HG03045 (cell line): ENCODE data around the gene DACH2.
"Not testable (repeated sequence)": the region's sequence is repeated elsewhere in the genome, so short reads cannot be mapped to it uniquely, and the experiment has no call there.

Experiments used
- ATAC-seq: cut with Tn5 transposase; IDR thresholded peaks from one replicate; pipeline ENCODE4 v1.9.1; 2021; ENCODE audit warnings: mild to moderate bottlenecking, moderate library complexity; ENCODE audit not compliant: unreplicated experiment

DACH2 gene

GRCh38 chrX:86148024-86148511, at the start of gene DACH2:
Gene DACH2 (plus strand): TSS chrX:86148451.
- peak; percentile 98 for ATAC-seq

GRCh38 chrX:86102341-86102740, 45.9 kb upstream of the DACH2 start:
- ATAC-seq = no peak

GRCh38 chrX:86103061-86103460, 45.2 kb upstream of the DACH2 start:
- no peak for ATAC-seq

GRCh38 chrX:86104526-86104925, 43.7 kb upstream of the DACH2 start:
- ATAC-seq = no peak

- ATAC-seq = no peak
These were observed 26.3 kb upstream of the DACH2 start for GRCh38 chrX:86121916-86122315.

- ATAC-seq = no peak
These were observed 14.5 kb upstream of the DACH2 start for GRCh38 chrX:86133761-86134160.

- ATAC-seq = no peak
These were observed 11.2 kb upstream of the DACH2 start for GRCh38 chrX:86137071-86137470.

- no peak for ATAC-seq
These were observed 6.5 kb upstream of the DACH2 start for GRCh38 chrX:86141786-86142185.

GRCh38 chrX:86146102-86146501, 2.1 kb upstream of the DACH2 start:
- ATAC-seq = no peak

GRCh38 chrX:86148594-86148993, 343 bp downstream of the DACH2 start:
- ATAC-seq = no peak

GRCh38 chrX:86149119-86149518, 868 bp downstream of the DACH2 start:
- no peak for ATAC-seq

GRCh38 chrX:86154553-86154952, 6.3 kb downstream of the DACH2 start:
- no peak for ATAC-seq

GRCh38 chrX:86171366-86171765, 23.1 kb downstream of the DACH2 start:
- ATAC-seq = no peak

GRCh38 chrX:86178906-86179305, 30.7 kb downstream of the DACH2 start:
- no peak for ATAC-seq

GRCh38 chrX:86181325-86181724, 33.1 kb downstream of the DACH2 start:
- ATAC-seq = not testable (repeated sequence)

GRCh38 chrX:86192827-86193226, 44.6 kb downstream of the DACH2 start:
- no peak for ATAC-seq

- ATAC-seq = no peak
These were observed 46.5 kb downstream of the DACH2 start for GRCh38 chrX:86194758-86195157.

GRCh38 chrX:86195343-86195742, 47.1 kb downstream of the DACH2 start:
- ATAC-seq = no peak

- ATAC-seq = no peak
These were observed 49.6 kb downstream of the DACH2 start for GRCh38 chrX:86197815-86198214.

- ATAC-seq = no peak
These were observed 62.5 kb downstream of the DACH2 start for GRCh38 chrX:86210772-86211171.

- no peak for ATAC-seq
These were observed 67.0 kb downstream of the DACH2 start for GRCh38 chrX:86215260-86215659.

- ATAC-seq = no peak
These were observed 89.2 kb downstream of the DACH2 start for GRCh38 chrX:86237482-86237881.

- no peak for ATAC-seq
These were observed 93.3 kb downstream of the DACH2 start for GRCh38 chrX:86241547-86241946.

GRCh38 chrX:86263526-86263925, 115.3 kb downstream of the DACH2 start:
- ATAC-seq = no peak
